Transverse colon (tissue), 4 donors: Measurements from ENCODE around the gene ANXA1. TPM values are rescaled to one million over a fixed set of nuclear protein-coding genes. Genes with fewer than 3 reads are reported as not detected.

Source experiments
- DNase-seq: peaks from one replicate; pipeline ENCODE4 v3.0.0-alpha.2; 2019
- H3K27ac ChIP-seq, 4 donors: fragments of 200-600 bp; sonication (generic); 2 replicates each; pipeline ENCODE4 v1.5.1; 2016 to 2018; ENCODE audit warnings: inconsistent platforms in 4 of 4
- H3K27me3 ChIP-seq: fragments of 200-600 bp; sonication (generic); 2 replicates; pipeline ENCODE4 v1.5.1; 2017; ENCODE audit warnings: inconsistent platforms
- H3K36me3 ChIP-seq, 4 donors: fragments of 200-600 bp; sonication (generic); 2 replicates each; pipeline ENCODE4 v1.5.1; 2017 to 2019; ENCODE audit warnings: inconsistent platforms in 4 of 4
- H3K4me1 ChIP-seq, 4 donors: fragments of 200-600 bp; sonication (generic); 2 replicates each; pipeline ENCODE4 v1.5.1; 2017 to 2020; ENCODE audit warnings: inconsistent platforms in 4 of 4
- H3K4me3 ChIP-seq, 4 donors: fragments of 200-600 bp; sonication (generic); 1 replicate in 1 of 4; 2 replicates in 3 of 4; pipeline versions ENCODE4 v1.5.1 to v1.6.1; 2017 to 2019; ENCODE audit warnings: inconsistent platforms in 4 of 4
- H3K9me3 ChIP-seq, 2 donors: fragments of 200-600 bp; sonication (generic); 2 replicates each; pipeline ENCODE4 v1.5.1; 2017 to 2019; ENCODE audit warnings: inconsistent platforms in 2 of 2
- CTCF ChIP-seq, 5 experiments: fragments of 200-600 bp in 3 of 5; fragments of 450-650 bp in 2 of 5; sonication (generic) in 3 of 5; IDR thresholded peaks; 1 replicate in 2 of 5; 2 replicates in 3 of 5; pipeline ENCODE4 v1.5.1; 2016 to 2017; ENCODE audit warnings: antibody characterized with exemption in 5 of 5, inconsistent platforms in 3 of 5, mild to moderate bottlenecking in 2 of 5, moderate library complexity in 1 of 5
- EP300 ChIP-seq: sonication (generic); formaldehyde crosslinking; IDR thresholded peaks from one replicate; pipeline ENCODE4 v1.6.1; 2017; ENCODE audit warnings: antibody characterized with exemption, low read depth
- POLR2A ChIP-seq: fragments of 450-650 bp; IDR thresholded peaks from one replicate; pipeline ENCODE4 v1.6.1; 2016; ENCODE audit warnings: antibody characterized with exemption, mild to moderate bottlenecking, moderate library complexity
- POLR2AphosphoS5 ChIP-seq, 3 donors: sonication (generic); formaldehyde crosslinking; IDR thresholded peaks; one replicate each; pipeline ENCODE4 v1.6.1; 2016; ENCODE audit warnings: antibody characterized with exemption in 3 of 3
- WGBS, 2 donors: methylation state at CpG; one replicate each; pipeline ENCODE4 v1.1.5; 2018; ENCODE audit warnings: low coverage in 1 of 2; 5-methylcytosine and 5-hydroxymethylcytosine counted together
- in situ Hi-C, 4 donors: fragments of 200-750 bp; cut with MboI; loops; one replicate each; pipeline versions ENCODE4 v1.15.0 to v1.15.1; 2017; ENCODE audit warnings: low sequenced_read_pairs in 3 of 4, low pct_ligation_motif_present in 1 of 4, low pct_unique_long_range_greater_than_20kb in 1 of 4
- intact Hi-C: fragments of 100-400 bp; cut with DNase I; formaldehyde crosslinking; loops from one replicate; pipeline ENCODE4 v1.15.1; 2023; ENCODE audit warnings: low total_unique reads
- total RNA-seq, 4 donors: library from RNA; depleted of rRNA; stranded (reverse); fragments of >200 nt; gene quantifications; one replicate each; pipeline ENCODE4 v1.1.0, GENCODE V29; 2016

ANXA1 gene
- total RNA-seq, 4 donors from 2014 or later = 33.3 to 160 (median 66.9) TPM

DNA sequence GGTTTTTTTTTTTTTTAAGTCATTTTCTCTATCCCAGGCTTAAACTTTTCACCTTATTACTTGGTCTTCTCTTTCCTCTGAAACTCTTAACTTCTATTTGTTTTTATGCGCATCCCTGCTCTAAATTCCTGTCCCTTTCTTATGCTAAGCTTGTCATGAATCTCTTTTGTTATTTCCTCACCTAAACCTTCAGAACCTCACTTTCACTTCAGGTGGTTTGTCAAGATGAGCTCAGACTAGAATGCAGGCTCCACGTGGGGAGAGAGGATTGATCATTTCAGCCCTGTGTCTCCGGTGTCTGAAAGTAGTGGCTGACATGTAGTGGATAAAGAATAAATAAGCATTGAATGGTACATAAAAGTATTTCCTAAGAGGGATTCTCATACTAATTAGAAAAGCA is 63.6 kb downstream of the ANXA1 start:
- no peak overlapping the region for H3K4me3 ChIP-seq
- no peaks in the 10 kb centered on the region for H3K36me3 ChIP-seq
- intact Hi-C loops (no loop called here), in situ Hi-C loops (loop anchor here in 2 of 4 donors (25.0 kb wide), 1 partner anchor 1347 kb away; no protein-coding TSS in a partner anchor)
- TF ChIP-seq POLR2A = no peak
- no peak for TF ChIP-seq CTCF (IDR thresholded peaks at IDR 0.05)
- no peak for TF ChIP-seq POLR2AphosphoS5 (IDR thresholded peaks at IDR 0.05)
- TF ChIP-seq EP300 = no peak
- H3K9me3 ChIP-seq = no peaks in the 10 kb centered on the region
- DNase-seq = no peak
- H3K27ac ChIP-seq = no peak overlapping the region
- no peaks in the 10 kb centered on the region for H3K27me3 ChIP-seq
- H3K4me1 ChIP-seq = no peaks in the 10 kb centered on the region
- 47 to 61% methylated on average over 3 of the region's 3 CpGs for WGBS, 2 donors

- intact Hi-C loops (no loop called here), in situ Hi-C loops (loop anchor here in 2 of 4 donors (25.0 kb wide), 1 partner anchor 1346 kb away; no protein-coding TSS in a partner anchor)
- Histone ChIP-seq H3K4me3 (no peak overlapping the region), H3K36me3 (no peaks in the 10 kb centered on the region), H3K27ac (no peak overlapping the region), H3K4me1 (no peaks in the 10 kb centered on the region), H3K9me3 (no peaks in the 10 kb centered on the region), H3K27me3 (no peaks in the 10 kb centered on the region)
- no peak for TF ChIP-seq EP300
- DNase-seq = no peak
Observed at GRCh38 chr9:73216100-73216499, 64.4 kb downstream of the ANXA1 start.

Other genes starting within 250 kb of the ANXA1 start
- gene ALDH1A1, start 198.8 kb upstream of the ANXA1 start, total RNA-seq = 100 to 1,000 TPM in 3 of 4 donors, 10 to 100 TPM in 1; 76.3 to 566 (median 288) TPM